CD4-positive, CD25-positive, alpha-beta regulatory T cell (primary cell): ENCODE measurements around the gene NTM. TPM values are rescaled to one million over a fixed set of nuclear protein-coding genes. Genes with fewer than 3 reads are reported as not detected.

ENCODE experiments used
- ATAC-seq, 2 donors: fragments of 150-1000 bp; cut with Tn5 transposase; one replicate each; pipeline ENCODE4 v1.10.0; 2021; ENCODE audit warnings: low read depth in 2 of 2, moderate number of reproducible peaks in 2 of 2, moderate library complexity in 1 of 2
- DNase-seq, 3 donors: peaks; one replicate each; pipeline versions ENCODE4 v3.0.0 to v3.0.0-alpha.2; 2012 to 2022; ENCODE audit warnings: mixed read lengths in 1 of 3
- H3K27ac ChIP-seq: one replicate; pipeline ENCODE4 v1.7.0; 2013; ENCODE audit warnings: mild to moderate bottlenecking, low read length; ENCODE audit not compliant: insufficient read depth, poor library complexity, severe bottlenecking
- H3K27me3 ChIP-seq: one replicate; pipeline ENCODE4 v1.7.0; 2013; ENCODE audit warnings: low read length; ENCODE audit not compliant: control insufficient read depth, insufficient read depth
- H3K36me3 ChIP-seq: one replicate; pipeline ENCODE4 v1.7.0; 2013; ENCODE audit warnings: mild to moderate bottlenecking, low read length, moderate library complexity; ENCODE audit not compliant: control insufficient read depth, insufficient read depth
- H3K4me1 ChIP-seq: 2 replicates; pipeline ENCODE4 v1.7.0; 2013; ENCODE audit warnings: mild to moderate bottlenecking, low read length; ENCODE audit not compliant: insufficient read depth, control insufficient read depth, poor library complexity, severe bottlenecking
- H3K4me3 ChIP-seq: one replicate; pipeline ENCODE4 v1.7.0; 2013; ENCODE audit warnings: low read depth, mild to moderate bottlenecking, low read length, moderate library complexity
- H3K9me3 ChIP-seq, 2 experiments: 1 replicate in 1 of 2; 2 replicates in 1 of 2; pipeline ENCODE4 v1.7.0; 2013; ENCODE audit warnings: low read length in 2 of 2, mild to moderate bottlenecking in 1 of 2, moderate library complexity in 1 of 2; ENCODE audit not compliant: control insufficient read depth in 2 of 2
- H3K27ac Mint-ChIP-seq, 3 donors: one replicate each; pipeline ENCODE4 v1.8.0; 2020 to 2022; ENCODE audit warnings: mild to moderate bottlenecking in 3 of 3, mixed read lengths in 3 of 3, moderate library complexity in 2 of 3
- H3K27me3 Mint-ChIP-seq: one replicate; pipeline ENCODE4 v1.8.0; 2022; ENCODE audit warnings: mild to moderate bottlenecking, mixed read lengths
- H3K36me3 Mint-ChIP-seq: one replicate; pipeline ENCODE4 v1.8.0; 2020; ENCODE audit warnings: mixed read lengths
- H3K4me1 Mint-ChIP-seq, 4 donors: one replicate each; pipeline ENCODE4 v1.8.0; 2020 to 2022; ENCODE audit warnings: mixed read lengths in 4 of 4, mild to moderate bottlenecking in 1 of 4
- H3K4me3 Mint-ChIP-seq, 4 donors: one replicate each; pipeline ENCODE4 v1.8.0; 2020 to 2022; ENCODE audit warnings: mild to moderate bottlenecking in 4 of 4, mixed read lengths in 4 of 4, moderate library complexity in 3 of 4
- H3K9me3 Mint-ChIP-seq, 7 donors: one replicate each; pipeline ENCODE4 v1.8.0; 2020 to 2022; ENCODE audit warnings: mixed read lengths in 7 of 7, mild to moderate bottlenecking in 3 of 7, moderate library complexity in 2 of 7
- polyA plus RNA-seq, 4 donors: library from polyadenylated mRNA; unstranded; fragments of 300-500 nt; fragmentation: Illumina TruSeq; gene quantifications; one replicate each; pipeline ENCODE4 v1.2.3, GENCODE V29; 2021
- total RNA-seq: library from RNA; stranded (reverse); gene quantifications from one replicate; pipeline ENCODE4 v1.2.3, GENCODE V29; 2022

Gene NTM
- total and polyA plus RNA-seq, 5 donors from 2014 or later = 1.3 TPM; not detected in 4

- no peak for ATAC-seq
Measured at GRCh38 chr11:132293586-132293985, 923.2 kb downstream of the NTM start.

DNA sequence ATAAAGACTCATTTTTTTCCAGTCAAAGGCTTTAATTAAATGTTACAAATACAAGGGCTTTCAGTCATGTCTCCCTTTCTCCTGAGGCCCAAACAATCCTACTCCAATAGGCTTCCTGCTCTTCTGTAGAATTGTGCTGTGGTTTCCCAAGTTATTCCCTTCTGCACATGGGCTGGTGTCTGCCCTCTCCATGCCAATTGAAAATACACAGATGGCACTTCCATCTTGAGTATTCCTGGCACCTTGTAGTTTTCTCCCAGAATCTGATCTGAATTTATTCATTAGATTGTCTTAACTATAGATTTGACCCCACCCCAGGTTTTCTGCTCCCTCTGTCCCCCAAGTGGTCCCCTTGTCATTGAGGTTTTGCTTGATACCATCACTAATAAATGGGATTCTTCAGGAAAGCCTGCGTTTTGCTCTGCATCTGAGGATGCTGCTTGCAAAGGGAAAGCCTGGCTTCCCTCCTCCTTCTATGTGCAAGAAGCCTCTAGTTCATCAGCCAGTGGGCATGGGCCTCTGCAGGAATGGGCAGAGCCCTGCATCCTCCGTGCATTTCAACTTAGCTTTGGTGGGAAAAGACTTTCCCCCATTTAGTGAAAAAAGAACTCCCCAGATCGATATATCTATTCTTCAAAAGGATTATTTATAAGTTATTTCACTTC lies 926.7 kb downstream of the NTM start:
- Mint-ChIP-seq H3K4me3 (no peak overlapping the region), H3K36me3 (no peaks in the 10 kb centered on the region), H3K9me3 (peaks cover 0 to 3% (median 0%) of the 10 kb centered on the region in 7 donors), H3K4me1 (no peaks in the 10 kb centered on the region), H3K27ac (no peak overlapping the region), H3K27me3 (no peaks in the 10 kb centered on the region)
- no peak overlapping the region for H3K27ac ChIP-seq
- DNase-seq (no peak), ATAC-seq (no peak)
- no peaks in the 10 kb centered on the region for H3K27me3 ChIP-seq
- H3K9me3 ChIP-seq = no peaks in the 10 kb centered on the region
- H3K4me1 ChIP-seq = no peaks in the 10 kb centered on the region
- no peak overlapping the region for H3K4me3 ChIP-seq
- no peaks in the 10 kb centered on the region for H3K36me3 ChIP-seq

More at GRCh38 chr11:132293586-132293985, 923.2 kb downstream of the NTM start:
- H3K9me3 Mint-ChIP-seq = peaks cover 0 to 5% (median 1%) of the 10 kb centered on the region in 7 donors
- Histone ChIP-seq H3K9me3 (no peaks in the 10 kb centered on the region), H3K27ac (no peak overlapping the region), H3K4me1 (no peaks in the 10 kb centered on the region), H3K4me3 (no peak overlapping the region), H3K36me3 (no peaks in the 10 kb centered on the region), H3K27me3 (peaks cover 2% of the 10 kb centered on the region)
- no peak overlapping the region for H3K27ac Mint-ChIP-seq
- no peaks in the 10 kb centered on the region for H3K36me3 Mint-ChIP-seq
- DNase-seq = no peak
- peaks cover 0 to 2% (median 0%) of the 10 kb centered on the region in 4 donors for H3K4me1 Mint-ChIP-seq
- no peak overlapping the region for H3K4me3 Mint-ChIP-seq
- peaks cover 11% of the 10 kb centered on the region for H3K27me3 Mint-ChIP-seq

- Histone ChIP-seq H3K27ac (no peak overlapping the region), H3K27me3 (no peaks in the 10 kb centered on the region), H3K36me3 (no peaks in the 10 kb centered on the region), H3K4me3 (no peak overlapping the region), H3K4me1 (no peaks in the 10 kb centered on the region), H3K9me3 (no peaks in the 10 kb centered on the region)
- no peaks in the 10 kb centered on the region for H3K4me1 Mint-ChIP-seq
- DNase-seq (no peak), ATAC-seq (no peak)
- H3K4me3 Mint-ChIP-seq = no peak overlapping the region
- no peaks in the 10 kb centered on the region for H3K36me3 Mint-ChIP-seq
- no peaks in the 10 kb centered on the region for H3K27me3 Mint-ChIP-seq
- H3K9me3 Mint-ChIP-seq = peaks cover 0 to 3% (median 0%) of the 10 kb centered on the region in 7 donors
- no peak overlapping the region for H3K27ac Mint-ChIP-seq
Measured at GRCh38 chr11:132298357-132298756, 927.9 kb downstream of the NTM start.

DNA sequence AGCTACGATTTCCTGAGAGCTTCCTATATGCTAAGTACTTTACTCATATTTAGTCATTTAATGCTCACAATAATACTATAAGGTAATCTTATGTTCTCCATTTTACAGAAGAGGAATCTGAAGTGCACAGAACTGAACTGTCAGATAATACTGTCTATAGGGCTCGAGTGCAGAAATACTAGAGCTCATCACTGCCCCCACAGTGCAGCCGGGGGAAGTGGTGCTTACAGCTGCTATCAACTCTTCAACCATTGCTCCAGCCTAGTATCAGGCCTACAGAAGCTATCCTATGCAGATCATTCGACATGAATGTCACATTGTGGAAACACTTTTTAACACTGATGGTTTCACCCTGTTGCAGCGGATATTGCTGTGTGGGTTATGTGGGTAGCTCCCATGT lies 929.9 kb downstream of the NTM start:
- Mint-ChIP-seq H3K4me3 (no peak overlapping the region), H3K27ac (no peak overlapping the region)

DNA sequence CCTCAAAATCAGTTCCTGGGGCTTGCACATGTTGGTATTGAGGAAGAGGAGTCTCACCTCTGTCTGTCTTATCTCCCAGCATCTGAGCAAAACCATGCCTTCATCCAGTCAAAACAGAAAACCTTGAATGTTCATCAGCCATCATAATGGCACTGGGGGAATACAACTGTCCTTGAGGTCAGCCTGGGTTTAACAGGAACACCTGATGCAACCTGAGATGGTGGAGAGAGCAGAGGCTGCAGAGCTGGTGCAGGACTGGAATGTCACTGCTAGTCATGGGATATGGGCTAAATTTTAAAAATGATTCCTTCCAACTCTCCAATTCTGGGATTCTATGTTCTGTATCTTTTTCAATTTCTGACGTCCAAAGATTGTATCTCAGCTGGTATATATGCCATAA lies 931.0 kb downstream of the NTM start:
- peaks cover 0 to 3% (median 0%) of the 10 kb centered on the region in 7 donors for H3K9me3 Mint-ChIP-seq
- DNase-seq (no peak), ATAC-seq (no peak)
- Histone ChIP-seq H3K4me3 (no peak overlapping the region), H3K4me1 (no peaks in the 10 kb centered on the region), H3K27me3 (no peaks in the 10 kb centered on the region), H3K27ac (no peak overlapping the region), H3K36me3 (no peaks in the 10 kb centered on the region), H3K9me3 (no peaks in the 10 kb centered on the region)
- no peak overlapping the region for H3K4me3 Mint-ChIP-seq
- no peak overlapping the region for H3K27ac Mint-ChIP-seq
- H3K36me3 Mint-ChIP-seq = no peaks in the 10 kb centered on the region
- H3K4me1 Mint-ChIP-seq = no peaks in the 10 kb centered on the region
- H3K27me3 Mint-ChIP-seq = no peaks in the 10 kb centered on the region

More for the DNA sequence above, 929.9 kb downstream of the NTM start:
- Histone ChIP-seq H3K36me3 (no peaks in the 10 kb centered on the region), H3K4me3 (no peak overlapping the region), H3K4me1 (no peaks in the 10 kb centered on the region), H3K9me3 (no peaks in the 10 kb centered on the region), H3K27me3 (no peaks in the 10 kb centered on the region), H3K27ac (no peak overlapping the region)
- peaks cover 0 to 3% (median 0%) of the 10 kb centered on the region in 7 donors for H3K9me3 Mint-ChIP-seq
- H3K27me3 Mint-ChIP-seq = no peaks in the 10 kb centered on the region
- no peak for DNase-seq
- no peaks in the 10 kb centered on the region for H3K4me1 Mint-ChIP-seq
- H3K36me3 Mint-ChIP-seq = no peaks in the 10 kb centered on the region
- ATAC-seq = no peak

GRCh38 chr11:132301900-132302299 lies 931.5 kb downstream of the NTM start:
- H3K27ac Mint-ChIP-seq = no peak overlapping the region
- H3K9me3 Mint-ChIP-seq = peaks cover 0 to 3% (median 0%) of the 10 kb centered on the region in 7 donors
- Histone ChIP-seq H3K4me3 (no peak overlapping the region), H3K36me3 (no peaks in the 10 kb centered on the region), H3K27me3 (no peaks in the 10 kb centered on the region), H3K27ac (no peak overlapping the region), H3K9me3 (no peaks in the 10 kb centered on the region), H3K4me1 (no peaks in the 10 kb centered on the region)
- H3K27me3 Mint-ChIP-seq = no peaks in the 10 kb centered on the region
- H3K4me3 Mint-ChIP-seq = no peak overlapping the region
- H3K36me3 Mint-ChIP-seq = no peaks in the 10 kb centered on the region
- no peak for DNase-seq
- no peak for ATAC-seq
- no peaks in the 10 kb centered on the region for H3K4me1 Mint-ChIP-seq

DNA sequence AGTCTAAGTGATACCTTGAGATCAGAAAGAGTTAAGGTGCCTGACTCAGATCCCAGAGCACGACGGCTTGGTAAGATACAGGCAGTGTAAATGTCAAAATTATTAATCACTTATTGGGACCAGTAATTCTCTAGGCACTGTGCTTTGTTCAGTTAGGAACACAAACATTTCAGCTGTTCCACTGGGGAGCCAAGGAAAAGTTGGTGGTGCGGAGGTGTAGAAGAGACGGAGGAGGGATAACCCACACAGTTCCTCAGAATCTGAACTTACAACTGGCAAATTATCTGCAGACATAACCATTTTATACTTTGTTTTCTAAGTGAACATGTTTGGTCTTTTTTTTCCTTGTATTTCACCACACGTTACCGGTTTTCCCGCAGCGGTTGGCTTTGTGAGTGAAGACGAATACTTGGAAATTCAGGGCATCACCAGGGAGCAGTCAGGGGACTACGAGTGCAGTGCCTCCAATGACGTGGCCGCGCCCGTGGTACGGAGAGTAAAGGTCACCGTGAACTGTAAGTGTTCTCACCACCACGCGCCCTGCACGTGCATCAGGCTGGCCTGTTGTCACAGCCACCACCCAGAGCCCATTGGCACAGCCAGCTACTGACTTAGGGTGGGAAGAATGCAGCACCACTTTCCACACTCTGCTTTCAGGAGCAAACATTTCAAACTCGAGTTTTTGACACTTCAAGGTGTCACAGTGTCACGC lies 937.0 kb downstream of the NTM start:
- ATAC-seq = no peak
- Histone ChIP-seq H3K27ac (no peak overlapping the region), H3K4me1 (no peaks in the 10 kb centered on the region), H3K9me3 (no peaks in the 10 kb centered on the region), H3K36me3 (no peaks in the 10 kb centered on the region), H3K27me3 (no peaks in the 10 kb centered on the region), H3K4me3 (no peak overlapping the region)
- Mint-ChIP-seq H3K9me3 (peaks cover 0 to 2% (median 0%) of the 10 kb centered on the region in 7 donors), H3K27ac (no peak overlapping the region), H3K4me3 (no peak overlapping the region), H3K27me3 (no peaks in the 10 kb centered on the region), H3K4me1 (peaks cover 0 to 4% (median 0%) of the 10 kb centered on the region in 4 donors), H3K36me3 (no peaks in the 10 kb centered on the region)
- DNase-seq = no peak
